Duodenal mucosa (tissue), 2 donors: ENCODE measurements around the gene PCLO.
"Not testable (repeated sequence)": the region's sequence is repeated elsewhere in the genome, so short reads cannot be mapped to it uniquely, and the experiment has no call there.

Source experiments
- H3K27ac ChIP-seq: one replicate; pipeline ENCODE4 v1.7.0; 2013; ENCODE audit warnings: low read depth, low read length
- H3K27me3 ChIP-seq, 2 donors: one replicate each; pipeline ENCODE4 v1.7.0; 2013; ENCODE audit warnings: low read length in 2 of 2, control low read depth in 1 of 2; ENCODE audit not compliant: insufficient read depth in 2 of 2, control insufficient read depth in 1 of 2
- H3K36me3 ChIP-seq, 2 donors: one replicate each; pipeline ENCODE4 v1.7.0; 2013; ENCODE audit warnings: low read length in 2 of 2, control low read depth in 1 of 2; ENCODE audit not compliant: insufficient read depth in 2 of 2, control insufficient read depth in 1 of 2
- H3K4me1 ChIP-seq, 2 donors: one replicate each; pipeline ENCODE4 v1.7.0; 2013; ENCODE audit warnings: low read length in 2 of 2, control low read depth in 1 of 2; ENCODE audit not compliant: insufficient read depth in 2 of 2, control insufficient read depth in 1 of 2
- H3K4me3 ChIP-seq, 2 donors: one replicate each; pipeline ENCODE4 v1.7.0; 2013; ENCODE audit warnings: low read length in 2 of 2, low read depth in 1 of 2
- H3K9ac ChIP-seq, 2 donors: one replicate each; pipeline ENCODE4 v1.7.0; 2013; ENCODE audit warnings: low read length in 2 of 2, low read depth in 1 of 2
- H3K9me3 ChIP-seq, 2 donors: one replicate each; pipeline ENCODE4 v1.7.0; 2013; ENCODE audit warnings: low read length in 2 of 2, control low read depth in 1 of 2; ENCODE audit not compliant: control insufficient read depth in 1 of 2

The PCLO gene

DNA sequence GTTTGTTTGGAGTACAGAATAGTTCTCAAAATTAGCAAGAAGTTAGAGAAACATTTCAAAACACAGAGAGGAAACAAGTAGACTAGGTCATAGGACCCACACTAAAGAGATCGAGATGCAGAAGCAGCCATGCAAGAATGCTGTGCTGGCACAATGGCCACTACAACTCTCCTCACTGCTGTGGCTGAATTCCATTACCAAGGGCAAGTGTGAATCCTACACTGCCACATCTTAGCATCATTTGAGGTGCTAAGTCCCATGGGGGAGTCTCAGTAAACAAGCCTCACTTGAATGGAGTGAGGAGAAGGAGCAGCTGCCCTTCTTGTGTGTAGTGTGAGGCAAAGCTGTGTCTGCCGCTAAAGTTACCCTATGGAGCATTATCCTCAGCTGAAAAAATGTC, 56.7 kb downstream of the PCLO start:
- Histone ChIP-seq H3K27ac (no peak overlapping the region), H3K36me3 (no peaks in the 10 kb centered on the region), H3K4me1 (no peaks in the 10 kb centered on the region), H3K9me3 (no peaks in the 10 kb centered on the region), H3K9ac (no peak overlapping the region), H3K27me3 (no peaks in the 10 kb centered on the region), H3K4me3 (no peak overlapping the region)

DNA sequence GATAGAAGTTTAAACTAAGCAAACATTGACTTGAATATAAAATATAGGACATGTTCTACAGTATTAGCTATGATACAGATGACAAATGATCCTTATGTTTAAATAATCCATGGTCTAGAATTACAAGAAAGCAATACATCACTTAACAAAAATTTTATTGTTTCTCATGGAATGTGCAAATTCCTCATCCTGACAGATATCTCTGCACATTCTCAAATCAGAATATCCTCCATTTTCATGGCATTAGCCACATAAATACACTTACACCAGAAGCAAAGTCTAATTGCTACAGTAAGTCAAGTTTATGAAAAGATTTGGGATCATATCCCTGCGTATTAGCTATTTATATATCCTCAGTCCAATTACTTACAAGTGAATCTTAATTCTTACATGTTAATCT, 57.6 kb downstream of the PCLO start:
- no peak overlapping the region for H3K27ac ChIP-seq
- no peak overlapping the region for H3K9ac ChIP-seq
- H3K36me3 ChIP-seq: no peaks in the 10 kb centered on the region
- H3K27me3 ChIP-seq: no peaks in the 10 kb centered on the region
- no peaks in the 10 kb centered on the region for H3K9me3 ChIP-seq
- H3K4me1 ChIP-seq: no peaks in the 10 kb centered on the region
- no peak overlapping the region for H3K4me3 ChIP-seq

- Histone ChIP-seq H3K4me3 (no peak overlapping the region), H3K4me1 (no peaks in the 10 kb centered on the region), H3K27me3 (no peaks in the 10 kb centered on the region), H3K9ac (no peak overlapping the region), H3K27ac (no peak overlapping the region), H3K9me3 (no peaks in the 10 kb centered on the region), H3K36me3 (no peaks in the 10 kb centered on the region)
Measured at GRCh38 chr7:83101530-83101929, 61.2 kb downstream of the PCLO start.

DNA sequence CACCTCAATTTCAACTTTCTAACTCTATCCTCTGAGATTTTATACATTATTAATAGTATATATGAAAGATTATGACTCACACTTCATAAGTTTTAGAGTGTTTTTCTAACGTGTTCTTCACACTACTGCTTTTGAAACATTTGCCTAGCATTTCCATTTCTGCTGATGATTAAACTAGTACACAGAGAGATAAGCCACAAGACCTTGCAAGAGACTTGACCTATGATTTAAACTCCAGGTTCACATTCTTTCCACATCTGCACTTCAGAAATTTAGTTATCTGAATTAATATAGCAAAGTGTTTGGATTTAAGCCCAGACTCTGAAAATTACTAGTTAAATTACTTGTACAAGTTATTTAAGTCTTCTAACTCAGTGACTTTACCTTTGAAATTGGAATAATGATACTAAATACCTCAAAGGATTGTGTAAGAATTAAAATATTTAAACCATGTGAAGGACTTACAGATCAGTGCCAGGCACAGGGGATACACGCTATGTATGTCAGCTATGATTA, 66.6 kb downstream of the PCLO start:
- no peaks in the 10 kb centered on the region for H3K36me3 ChIP-seq
- H3K4me1 ChIP-seq: no peaks in the 10 kb centered on the region
- H3K27me3 ChIP-seq: no peaks in the 10 kb centered on the region
- no peak overlapping the region for H3K9ac ChIP-seq
- no peaks in the 10 kb centered on the region for H3K9me3 ChIP-seq
- H3K27ac ChIP-seq: no peak overlapping the region
- no peak overlapping the region for H3K4me3 ChIP-seq

- no peaks in the 10 kb centered on the region for H3K36me3 ChIP-seq
- no peak overlapping the region for H3K9ac ChIP-seq
- no peaks in the 10 kb centered on the region for H3K27me3 ChIP-seq
- H3K4me1 ChIP-seq: no peaks in the 10 kb centered on the region
- H3K9me3 ChIP-seq: no peaks in the 10 kb centered on the region
- H3K27ac ChIP-seq: no peak overlapping the region
- no peak overlapping the region for H3K4me3 ChIP-seq
Measured at GRCh38 chr7:83085299-83085698, 77.4 kb downstream of the PCLO start.

DNA sequence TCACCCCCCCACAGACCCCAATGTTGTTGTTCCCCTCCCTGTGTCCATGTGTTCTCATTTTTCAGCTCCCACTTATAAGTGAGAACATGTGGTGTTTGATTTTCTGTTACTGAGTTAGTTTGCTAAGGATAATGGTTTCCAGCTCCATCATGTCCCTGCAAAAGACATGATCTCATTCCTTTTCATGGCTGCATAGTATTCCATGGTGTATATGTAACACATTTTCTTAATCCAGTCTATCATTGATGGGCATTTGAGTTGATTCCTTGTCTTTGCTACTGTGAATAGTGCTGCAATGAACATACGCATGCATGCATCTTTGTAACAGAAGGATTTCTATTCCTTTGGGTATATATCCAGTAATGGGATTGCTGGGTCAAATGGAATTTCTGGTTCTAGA, 82.8 kb downstream of the PCLO start:
- not testable (repeated sequence) for H3K9me3 ChIP-seq, H3K9ac ChIP-seq, H3K36me3 ChIP-seq, H3K27me3 ChIP-seq, H3K4me1 ChIP-seq, H3K27ac ChIP-seq, H3K4me3 ChIP-seq

GRCh38 chr7:83077328-83077727, 85.4 kb downstream of the PCLO start:
- no peaks in the 10 kb centered on the region for H3K4me1 ChIP-seq
- H3K4me3 ChIP-seq: no peak overlapping the region
- H3K36me3 ChIP-seq: no peaks in the 10 kb centered on the region
- H3K9me3 ChIP-seq: no peaks in the 10 kb centered on the region
- H3K9ac ChIP-seq: no peak overlapping the region
- no peak overlapping the region for H3K27ac ChIP-seq
- H3K27me3 ChIP-seq: no peaks in the 10 kb centered on the region

- H3K27ac ChIP-seq: no peak overlapping the region
- H3K36me3 ChIP-seq: no peaks in the 10 kb centered on the region
- H3K4me3 ChIP-seq: no peak overlapping the region
- H3K9ac ChIP-seq: no peak overlapping the region
- no peaks in the 10 kb centered on the region for H3K27me3 ChIP-seq
- no peaks in the 10 kb centered on the region for H3K9me3 ChIP-seq
- H3K4me1 ChIP-seq: no peaks in the 10 kb centered on the region
Measured at GRCh38 chr7:83072576-83073517, 89.8 kb downstream of the PCLO start.

DNA sequence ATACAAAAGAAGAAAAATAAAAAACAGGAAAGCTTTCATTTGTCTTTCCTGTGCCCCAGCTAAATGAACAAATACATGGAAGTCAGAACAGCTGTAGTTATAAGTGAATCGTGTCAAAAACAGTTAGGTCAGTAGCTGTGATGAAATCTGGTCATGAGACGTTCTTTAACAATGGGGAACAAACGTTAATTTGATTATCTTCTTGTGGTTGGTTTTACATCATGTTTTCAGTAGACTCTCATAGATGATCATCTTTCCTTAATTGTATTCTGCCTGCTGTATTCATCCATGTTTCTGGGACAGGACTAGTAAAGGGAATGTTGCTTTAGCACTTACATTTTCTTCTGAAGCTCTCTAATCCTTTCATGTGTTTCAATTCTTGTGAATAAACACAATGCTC, 97.0 kb downstream of the PCLO start:
- H3K4me1 ChIP-seq: no peaks in the 10 kb centered on the region
- no peaks in the 10 kb centered on the region for H3K36me3 ChIP-seq
- no peaks in the 10 kb centered on the region for H3K27me3 ChIP-seq
- H3K9ac ChIP-seq: no peak overlapping the region
- H3K9me3 ChIP-seq: no peaks in the 10 kb centered on the region
- no peak overlapping the region for H3K27ac ChIP-seq
- H3K4me3 ChIP-seq: no peak overlapping the region

DNA sequence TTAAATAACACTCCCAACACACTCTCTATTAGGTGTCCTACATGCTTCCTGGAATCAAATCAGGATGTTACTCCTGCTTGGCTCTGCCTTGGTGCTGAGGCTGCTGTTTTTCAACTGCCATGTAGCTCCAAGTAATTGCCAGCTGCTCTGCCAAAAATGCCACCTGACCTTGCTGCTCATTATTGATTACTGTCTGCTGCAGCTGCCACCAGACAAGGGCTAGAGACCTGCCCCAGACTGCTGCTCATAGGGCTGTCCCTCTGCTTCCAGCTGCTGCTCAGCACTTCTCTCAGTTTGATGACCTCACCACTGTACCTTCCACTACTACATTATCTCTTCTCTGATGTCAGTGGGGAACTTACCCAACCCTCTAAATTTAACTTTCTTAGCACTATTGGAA, 102.5 kb downstream of the PCLO start:
- H3K4me3 ChIP-seq: no peak overlapping the region
- no peak overlapping the region for H3K27ac ChIP-seq
- H3K9me3 ChIP-seq: no peaks in the 10 kb centered on the region
- H3K4me1 ChIP-seq: no peaks in the 10 kb centered on the region
- no peak overlapping the region for H3K9ac ChIP-seq
- H3K27me3 ChIP-seq: no peaks in the 10 kb centered on the region
- H3K36me3 ChIP-seq: no peaks in the 10 kb centered on the region
